ENCODE results near the gene NR4A1. TPM values are rescaled to one million over a fixed set of nuclear protein-coding genes. Genes with fewer than 3 reads are reported as not detected.
A peak's percentile ranks its signal among the peaks of the same experiment; 100 is the strongest.

NR4A1 gene
- total RNA-seq, 1 experiment from 2014 or later, result 5.6 TPM

DNA sequence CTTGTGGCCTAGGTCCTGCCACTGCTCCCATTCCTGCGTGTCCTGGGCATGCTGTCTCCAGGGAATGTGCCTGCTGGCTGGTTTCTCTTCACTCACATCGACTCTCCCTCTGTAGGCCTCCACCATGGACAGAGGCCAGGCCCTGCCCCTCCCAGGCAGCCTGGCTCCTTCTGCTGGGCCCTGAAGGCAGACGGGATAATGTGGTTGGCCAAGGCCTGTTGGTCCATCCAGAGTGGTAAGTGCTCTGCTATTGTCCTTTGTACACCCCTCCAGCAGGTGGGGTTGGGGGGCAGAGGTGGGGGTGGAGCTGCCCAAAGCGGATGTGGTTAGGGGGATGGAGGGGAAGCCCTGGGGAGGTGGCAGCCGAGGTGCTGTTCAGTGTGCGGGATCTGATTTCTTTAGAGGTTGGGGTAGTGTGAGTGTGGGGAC lies 9.5 kb upstream of the NR4A1 start:
- DNase-seq (ENCODE audit: low read depth), result no peak

GRCh38 chr12:52042706-52043385 lies 8.4 kb upstream of the NR4A1 start:
- DNase-seq (ENCODE audit: low read depth), result no peak

DNA sequence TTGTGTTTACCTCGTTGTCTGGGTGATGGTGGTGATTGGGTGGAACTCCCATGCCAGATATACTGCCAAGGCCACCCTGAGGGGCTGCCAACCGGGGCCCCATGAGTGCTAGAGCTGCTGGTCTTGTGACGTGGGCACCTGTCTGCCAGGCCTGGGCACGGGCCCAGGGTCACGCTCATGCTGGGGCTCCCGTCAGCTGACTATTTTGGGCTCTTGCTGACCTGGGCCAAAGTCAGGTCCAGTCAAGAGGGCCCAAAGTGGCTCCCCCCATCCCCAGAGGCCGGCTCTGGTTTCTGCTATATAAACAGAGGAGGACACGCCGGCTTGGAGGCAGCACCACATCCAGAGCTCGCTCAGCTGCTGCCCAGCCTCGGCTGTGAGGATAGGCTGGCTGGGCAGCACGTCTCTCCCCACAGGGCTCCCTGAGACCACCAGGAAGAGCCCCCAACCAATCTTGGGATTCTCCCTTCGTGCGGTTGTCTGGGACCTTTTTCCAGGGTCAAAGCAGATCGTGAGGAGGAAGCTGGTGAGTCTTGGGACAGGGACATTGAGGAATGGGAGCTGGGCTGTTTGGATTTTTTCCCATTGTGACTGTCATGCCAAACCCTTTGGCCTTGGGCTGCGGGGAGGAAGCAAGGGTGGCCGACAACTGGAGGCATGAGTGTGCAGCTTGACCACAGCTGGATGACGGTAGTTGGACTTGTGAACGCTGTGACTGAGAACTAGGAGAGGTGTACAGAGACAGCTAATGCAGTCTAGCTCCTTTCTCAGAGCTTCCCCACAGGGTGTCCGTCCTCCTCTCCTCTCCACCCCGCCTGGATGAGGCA lies 7.6 kb upstream of the NR4A1 start:
- DNase-seq (ENCODE audit: low read depth), result peak; percentile 62

GRCh38 chr12:52044292-52044983 lies 6.8 kb upstream of the NR4A1 start:
- DNase-seq (ENCODE audit: low read depth), result peak; percentile 59

DNA sequence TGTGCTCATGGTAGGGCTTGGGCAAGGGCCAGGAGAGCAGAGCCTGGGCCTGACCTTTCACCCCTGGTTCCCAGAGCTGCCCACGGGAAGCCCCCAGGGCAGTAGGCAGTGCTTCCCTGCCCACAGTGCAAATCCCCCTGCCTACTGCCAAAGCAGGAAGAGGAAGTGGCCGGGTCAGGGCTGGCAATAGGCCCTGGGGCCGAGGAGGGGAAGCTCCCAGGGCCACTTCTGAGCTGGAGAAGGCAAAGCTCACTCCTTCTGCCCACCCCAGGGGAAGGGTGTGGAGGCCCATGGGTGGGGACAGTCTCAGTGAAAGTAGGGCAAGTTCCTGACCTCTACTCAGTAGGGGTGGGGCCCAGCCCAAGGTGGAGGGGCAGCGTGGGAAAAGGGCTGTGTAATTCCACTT lies 5.4 kb upstream of the NR4A1 start:
- no peak for DNase-seq (ENCODE audit: low read depth)

GRCh38 chr12:52046859-52047258 lies 4.4 kb upstream of the NR4A1 start:
- DNase-seq (ENCODE audit: low read depth), result no peak

DNA sequence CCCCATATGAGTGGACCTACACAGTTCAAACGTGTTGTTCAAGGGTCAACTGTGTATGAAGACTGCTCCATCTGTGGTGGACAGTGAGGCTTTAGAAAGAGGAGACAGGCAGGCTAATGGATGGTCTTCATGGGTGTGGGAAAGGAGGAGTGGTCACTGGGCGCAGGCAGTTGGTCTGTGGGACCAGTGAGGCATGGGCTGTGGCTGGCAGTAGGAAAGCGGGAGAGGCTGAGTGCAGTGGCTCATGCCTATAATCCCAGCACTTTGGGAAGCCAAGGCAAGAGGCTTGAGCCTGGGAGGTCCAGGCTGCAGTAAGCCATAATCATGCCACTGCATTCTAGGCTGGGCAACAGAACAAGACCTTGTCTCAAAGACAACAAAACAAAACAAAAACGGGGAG lies 2.0 kb upstream of the NR4A1 start:
- no peak for DNase-seq (ENCODE audit: low read depth)

- no peak for DNase-seq (ENCODE audit: low read depth)
Measured at GRCh38 chr12:52049688-52050087, 1.6 kb upstream of the NR4A1 start.

GRCh38 chr12:52050116-52050757 lies 1.0 kb upstream of the NR4A1 start:
- no peak for DNase-seq (ENCODE audit: low read depth)

GRCh38 chr12:52052468-52053186 lies 1.4 kb downstream of the NR4A1 start:
- DNase-seq (ENCODE audit: low read depth), result no peak

DNA sequence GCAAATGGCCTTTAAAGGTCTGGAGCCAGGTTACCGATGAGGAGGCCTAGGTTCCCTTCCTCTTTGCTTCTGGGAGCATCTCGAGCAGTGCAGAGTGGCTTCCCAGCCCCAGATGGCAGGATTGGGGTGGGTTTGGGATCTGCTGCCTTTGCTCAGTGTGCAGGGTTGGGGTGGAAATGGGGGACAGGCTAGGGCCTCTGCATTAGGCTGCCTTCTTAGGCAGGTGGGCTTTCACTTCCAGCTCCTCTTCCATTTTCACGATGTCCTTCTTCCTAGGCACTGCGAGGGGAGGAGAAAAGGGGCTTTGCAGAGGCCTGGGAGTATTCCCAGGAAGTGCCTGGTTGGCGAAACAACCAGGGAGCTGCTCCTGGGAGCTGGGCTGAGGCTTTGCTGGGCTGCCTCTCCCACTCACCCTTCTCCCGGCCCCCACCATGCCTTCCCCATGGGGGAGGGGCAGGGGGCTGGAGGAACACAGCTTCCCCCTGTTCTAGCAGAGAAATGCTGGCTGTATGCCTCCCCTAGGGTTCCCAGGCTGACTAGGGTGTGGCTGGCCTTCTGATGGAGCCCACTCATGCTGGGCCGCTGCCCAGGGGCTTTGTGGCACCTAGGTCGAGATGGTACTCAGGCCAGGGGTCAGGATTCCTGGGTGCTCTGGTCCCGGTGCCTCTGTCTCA lies 2.4 kb downstream of the NR4A1 start:
- no peak for DNase-seq (ENCODE audit: low read depth)

GRCh38 chr12:52054231-52054832 lies 3.1 kb downstream of the NR4A1 start:
- DNase-seq (ENCODE audit: low read depth), result no peak

DNA sequence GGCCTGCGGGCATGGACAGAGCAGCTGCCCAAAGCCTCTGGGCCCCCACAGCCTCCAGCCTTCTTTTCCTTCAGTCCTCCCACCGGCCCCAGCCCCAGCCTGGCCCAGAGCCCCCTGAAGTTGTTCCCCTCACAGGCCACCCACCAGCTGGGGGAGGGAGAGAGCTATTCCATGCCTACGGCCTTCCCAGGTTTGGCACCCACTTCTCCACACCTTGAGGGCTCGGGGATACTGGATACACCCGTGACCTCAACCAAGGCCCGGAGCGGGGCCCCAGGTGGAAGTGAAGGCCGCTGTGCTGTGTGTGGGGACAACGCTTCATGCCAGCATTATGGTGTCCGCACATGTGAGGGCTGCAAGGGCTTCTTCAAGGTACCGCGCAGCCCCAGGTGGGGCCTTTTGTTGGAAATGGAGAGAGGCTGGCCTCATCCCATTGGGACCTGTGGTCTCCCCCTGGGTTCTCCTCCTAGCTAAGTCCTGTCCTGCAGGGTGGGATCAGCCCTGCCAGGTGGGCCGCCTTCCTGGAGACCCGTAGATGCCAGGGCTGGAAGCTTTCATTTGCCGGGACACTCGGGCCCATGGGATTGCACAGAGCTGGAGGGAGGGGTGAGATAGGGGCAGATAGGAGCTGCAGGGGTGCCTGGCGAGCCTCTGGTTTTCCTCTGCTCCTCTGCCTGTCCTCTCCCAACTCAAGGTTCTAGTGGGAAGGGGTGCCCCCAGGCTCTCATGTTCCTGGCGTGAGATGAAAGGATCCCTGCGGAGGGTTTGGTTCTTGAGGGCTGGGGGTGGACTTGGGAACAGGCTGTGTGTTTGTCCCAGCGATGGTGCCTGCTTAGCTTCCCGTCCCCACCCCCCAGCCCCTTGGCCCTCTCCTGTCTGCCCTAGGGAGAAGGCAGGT lies 3.8 kb downstream of the NR4A1 start:
- DNase-seq (ENCODE audit: low read depth), result no peak

- DNase-seq (ENCODE audit: low read depth), result no peak
Measured at GRCh38 chr12:52055731-52056711, 4.8 kb downstream of the NR4A1 start.

GRCh38 chr12:52056801-52057637 lies 5.8 kb downstream of the NR4A1 start:
- DNase-seq (ENCODE audit: low read depth), result no peak

GRCh38 chr12:52057638-52058576 lies 6.7 kb downstream of the NR4A1 start:
- DNase-seq (ENCODE audit: low read depth), result no peak

All from RPMI7951 (cell line).